HG03442 (cell line): ENCODE results near the gene WAPL.
"Not testable (repeated sequence)": the region's sequence is repeated elsewhere in the genome, so short reads cannot be mapped to it uniquely, and the experiment has no call there.

ENCODE experiments used
- ATAC-seq: cut with Tn5 transposase; IDR thresholded peaks from one replicate; pipeline ENCODE4 v1.9.1; 2021; ENCODE audit warnings: mild to moderate bottlenecking, moderate library complexity; ENCODE audit not compliant: unreplicated experiment

Gene WAPL

GRCh38 chr10:86391236-86391840 is 130.3 kb downstream of the WAPL start:
- no peak for ATAC-seq

GRCh38 chr10:86390337-86391120 is 131.1 kb downstream of the WAPL start:
- no peak for ATAC-seq

- ATAC-seq, result peak; percentile 62
These were observed 132.0 kb downstream of the WAPL start for GRCh38 chr10:86389441-86390193.

- ATAC-seq, result not testable (repeated sequence)
These were observed 132.5 kb downstream of the WAPL start for GRCh38 chr10:86389109-86389440.

GRCh38 chr10:86388119-86388704 is 133.4 kb downstream of the WAPL start:
- ATAC-seq, result no peak

- no peak for ATAC-seq
These were observed 134.3 kb downstream of the WAPL start for GRCh38 chr10:86387178-86387794.

GRCh38 chr10:86385806-86386205 is 135.8 kb downstream of the WAPL start:
- ATAC-seq, result no peak
